Activated CD4-positive, alpha-beta T cell treated with anti-CD3 and anti-CD28 coated beads, Interleukin-2, amount 50 U/mL, for 16 hours (primary cell): ENCODE measurements around the gene NCAPH2.

ENCODE experiments used
- DNase-seq: peaks from one replicate; pipeline ENCODE4 v3.0.0-alpha.2; 2020

Gene NCAPH2

GRCh38 chr22:50550395-50550794, 42.4 kb downstream of the NCAPH2 start:
- no peak for DNase-seq

DNA sequence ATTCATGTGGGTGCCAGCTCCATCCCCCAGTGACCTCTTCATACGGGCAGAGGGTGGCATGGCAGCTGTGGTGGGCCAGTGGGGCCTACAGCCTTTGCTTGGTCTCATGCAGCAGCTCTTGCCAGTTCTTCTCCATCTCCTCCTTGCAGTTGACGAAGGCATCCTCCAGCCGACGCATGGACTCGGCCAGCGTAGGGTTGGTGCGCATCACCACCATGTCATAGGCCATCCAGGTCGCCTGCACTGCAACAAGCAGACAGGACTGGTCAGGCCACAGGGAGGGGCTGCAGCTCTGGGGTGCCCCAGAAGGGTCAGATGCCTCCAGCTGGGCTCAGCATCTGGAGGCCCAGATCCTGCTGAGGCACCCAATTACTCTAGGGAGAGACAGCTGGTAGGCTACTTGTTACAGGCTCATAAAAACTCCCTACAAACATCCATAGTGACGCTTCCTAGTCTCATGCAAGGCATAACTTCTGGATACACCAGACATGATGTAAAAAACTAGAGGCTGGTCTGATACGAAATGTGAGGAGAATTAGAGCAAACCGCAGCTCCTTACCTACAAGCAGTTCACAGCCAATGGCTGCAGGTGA, 43.2 kb downstream of the NCAPH2 start:
- no peak for DNase-seq

DNA sequence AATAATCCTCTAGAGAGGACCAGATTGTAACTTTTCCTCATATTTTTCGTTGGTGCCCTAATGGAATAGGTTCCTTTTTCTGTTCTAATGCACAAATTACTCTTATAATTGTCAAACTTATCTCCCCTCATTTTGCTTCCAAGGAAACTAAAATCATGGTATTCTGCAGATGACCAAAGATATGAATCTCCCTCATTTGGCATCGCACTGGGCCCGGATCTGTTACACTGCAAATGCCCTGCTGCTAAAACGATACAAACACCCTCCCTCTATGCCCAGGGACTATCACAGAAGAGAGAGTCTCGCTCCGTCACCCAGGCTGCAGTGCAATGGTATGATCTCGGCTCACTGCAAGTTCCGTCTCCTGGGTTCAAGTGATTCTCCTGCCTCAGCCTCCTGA, 45.3 kb downstream of the NCAPH2 start:
- no peak for DNase-seq

- DNase-seq, result no peak
These were observed 48.7 kb downstream of the NCAPH2 start for GRCh38 chr22:50556703-50557102.

DNA sequence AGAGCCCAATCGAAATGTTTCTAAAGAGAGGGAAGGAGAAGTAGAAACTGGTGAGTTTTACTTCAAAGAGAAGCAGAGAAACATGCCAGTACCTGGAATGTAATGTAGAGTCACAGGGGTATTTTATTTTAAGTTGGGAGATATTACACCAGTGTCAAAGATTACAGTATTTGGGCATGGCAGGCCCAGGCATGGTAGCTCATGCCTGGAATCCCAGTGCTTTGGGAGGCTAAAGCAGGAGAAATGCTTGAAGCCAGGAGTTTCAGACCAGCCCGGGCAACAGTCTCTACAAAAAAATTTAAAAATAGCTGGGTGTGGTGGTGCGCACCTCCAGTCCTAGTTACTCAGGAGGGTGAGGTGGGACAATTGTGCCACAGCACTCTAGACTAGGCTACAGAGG, 52.0 kb downstream of the NCAPH2 start:
- no peak for DNase-seq

DNA sequence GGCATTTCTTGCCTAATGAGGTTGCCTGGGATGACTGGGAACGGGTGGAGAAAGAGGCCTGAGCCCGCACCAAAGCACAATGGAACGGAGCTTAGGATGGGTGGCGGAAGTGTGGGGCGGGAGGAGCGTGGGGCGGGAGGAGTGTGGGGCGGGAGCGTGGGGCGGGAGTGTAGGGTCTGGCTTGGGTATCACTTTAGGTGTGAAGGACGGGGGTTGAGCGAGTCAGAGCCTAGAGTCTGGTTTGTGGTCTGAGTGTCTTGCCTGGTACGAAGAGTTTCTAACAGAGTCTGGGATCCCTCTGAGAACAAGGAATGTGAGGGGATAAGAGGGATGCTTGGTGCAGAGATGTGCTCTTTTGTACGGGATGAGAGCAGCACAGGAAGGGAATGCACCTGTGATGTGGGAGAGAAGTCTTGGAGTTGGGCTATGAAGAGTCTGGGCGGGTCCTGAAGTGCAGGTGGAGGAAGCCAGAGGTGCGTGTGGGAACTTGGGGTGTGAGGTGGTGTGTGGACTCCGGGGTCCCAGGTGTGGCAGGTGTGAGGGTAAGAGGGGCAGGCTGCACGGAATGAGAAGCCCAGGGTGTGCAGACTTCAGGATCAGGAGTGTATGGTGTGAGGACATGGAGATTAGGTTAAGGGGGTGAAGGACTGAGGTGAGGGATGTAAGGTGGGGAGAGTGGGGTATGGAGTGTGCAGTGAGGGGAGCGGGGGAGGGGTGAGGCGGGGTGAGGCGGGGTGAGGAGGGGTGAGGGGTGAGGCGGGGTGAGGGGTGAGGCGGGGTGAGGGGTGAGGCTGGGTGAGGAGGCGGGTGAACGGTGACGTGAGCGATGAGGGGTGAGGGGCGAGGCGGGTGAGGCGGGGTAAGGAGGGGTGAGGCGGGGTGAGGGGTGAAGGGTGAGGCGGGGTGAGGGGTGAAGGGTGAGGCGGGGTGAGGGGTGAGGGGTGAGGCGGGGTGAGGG, 53.7 kb downstream of the NCAPH2 start:
- DNase-seq, result no peak

DNA sequence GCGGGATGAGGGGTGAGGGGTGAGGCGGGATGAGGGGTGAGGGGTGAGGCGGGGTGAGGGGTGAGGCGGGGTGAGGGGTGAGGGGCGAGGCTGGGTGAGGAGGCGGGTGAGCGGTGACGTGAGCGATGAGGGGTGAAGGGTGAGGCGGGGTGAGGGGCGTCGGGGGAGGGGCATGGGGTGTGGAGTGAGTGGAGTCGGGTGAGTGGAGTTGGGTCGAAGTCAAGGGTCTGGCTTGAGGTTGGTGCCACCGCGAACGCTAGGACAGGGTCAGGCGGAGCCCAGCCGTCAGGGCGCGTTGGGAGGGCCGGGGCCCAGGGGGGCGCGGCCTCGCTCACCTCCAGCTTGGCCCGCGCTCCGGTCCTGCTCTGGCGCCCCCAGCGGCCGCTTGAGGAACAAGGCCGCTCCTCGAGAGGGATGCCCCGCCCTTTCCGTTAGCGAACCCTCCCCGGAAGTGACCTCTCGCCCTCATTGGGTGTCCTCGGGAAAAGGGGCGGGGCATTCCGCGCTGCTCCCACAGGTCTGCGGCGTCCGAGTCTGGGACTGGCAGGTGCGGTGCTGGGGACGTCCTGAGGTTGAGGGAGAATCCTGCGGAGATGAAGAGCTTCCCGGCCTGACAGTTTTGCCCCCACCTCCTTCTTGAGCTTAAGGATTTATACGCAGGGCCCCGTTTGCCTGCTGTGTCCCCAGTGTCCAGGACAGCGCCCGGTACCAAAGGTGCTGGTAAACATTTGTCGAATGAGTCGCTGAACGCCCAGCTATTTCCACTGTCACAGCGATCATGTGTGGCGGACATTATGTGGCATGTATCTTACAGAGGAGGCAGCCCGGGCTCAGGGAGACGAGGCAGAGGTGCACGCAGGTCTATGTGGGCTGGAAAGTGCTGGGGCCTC, 54.7 kb downstream of the NCAPH2 start, which contains the start of gene SYCE3:
Gene SYCE3 (minus strand): TSS at position 397 of the 890 bp plus-strand sequence. CDS start 6,514 bp downstream, outside the sequence.
- DNase-seq, result peak; percentile 98

DNA sequence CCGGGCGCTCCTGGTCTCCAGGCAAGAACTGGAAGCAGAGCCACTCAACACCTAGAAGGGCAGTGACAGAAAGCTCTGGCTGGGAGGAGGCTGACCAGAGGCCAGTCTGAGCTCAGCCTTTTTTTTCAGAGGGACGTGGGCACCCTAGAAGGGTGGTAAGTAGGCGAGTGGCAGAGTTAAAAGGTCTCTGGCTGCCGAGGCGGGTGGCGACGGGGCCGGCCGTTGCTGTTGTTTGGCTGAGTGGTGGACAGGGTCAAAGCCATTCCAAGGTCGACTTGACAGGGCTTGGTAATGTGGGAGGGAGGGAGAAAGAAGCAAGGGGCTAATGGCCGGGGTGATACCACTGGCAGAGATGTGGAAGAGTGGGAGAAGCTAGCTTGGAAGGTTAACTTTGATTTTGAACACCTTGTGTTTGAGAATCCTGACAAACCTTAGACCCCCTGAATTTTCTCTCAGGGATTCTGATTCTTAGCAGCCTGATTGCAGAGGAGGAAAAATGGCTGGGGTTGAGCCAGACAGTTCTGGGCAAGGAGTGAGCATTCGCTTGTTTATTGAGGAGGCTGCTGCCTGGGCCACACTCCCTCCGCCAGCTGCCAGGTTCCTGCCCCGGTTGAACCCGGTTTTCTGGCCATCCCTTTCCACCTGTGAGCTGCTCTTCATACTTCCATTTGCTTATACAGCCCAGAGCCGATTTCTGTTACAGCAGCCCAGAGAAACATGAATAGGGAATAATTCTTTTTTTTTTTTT, 55.6 kb downstream of the NCAPH2 start:
- no peak for DNase-seq

GRCh38 chr22:50564289-50564688, 56.3 kb downstream of the NCAPH2 start:
- no peak for DNase-seq

DNA sequence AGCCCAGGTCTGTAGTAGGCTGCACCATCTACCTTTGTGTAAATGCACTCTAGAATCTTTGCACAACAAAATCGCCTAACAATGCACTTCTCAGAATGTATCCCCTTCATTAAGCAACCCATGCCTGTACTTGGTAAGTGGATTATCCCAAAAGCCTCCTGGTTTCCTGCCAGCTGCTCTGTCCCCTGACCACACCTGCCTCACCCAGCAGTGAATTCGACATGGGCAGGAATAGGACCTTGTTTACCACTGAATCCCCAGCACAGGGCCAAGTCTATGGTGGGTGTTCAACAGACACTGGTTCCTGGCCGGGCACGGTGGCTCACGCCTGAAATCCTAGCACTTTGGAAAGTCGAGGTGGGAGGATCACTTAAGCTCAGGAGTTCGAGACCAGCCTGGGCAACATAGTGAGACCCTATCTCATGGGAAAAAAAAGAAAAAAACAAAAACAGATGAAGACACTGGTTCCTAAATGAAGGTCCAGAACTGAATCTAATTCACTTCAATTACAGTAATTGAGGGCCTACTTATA, 59.8 kb downstream of the NCAPH2 start:
- DNase-seq, result no peak

GRCh38 chr22:50568626-50569025, 60.6 kb downstream of the NCAPH2 start:
- DNase-seq, result no peak

DNA sequence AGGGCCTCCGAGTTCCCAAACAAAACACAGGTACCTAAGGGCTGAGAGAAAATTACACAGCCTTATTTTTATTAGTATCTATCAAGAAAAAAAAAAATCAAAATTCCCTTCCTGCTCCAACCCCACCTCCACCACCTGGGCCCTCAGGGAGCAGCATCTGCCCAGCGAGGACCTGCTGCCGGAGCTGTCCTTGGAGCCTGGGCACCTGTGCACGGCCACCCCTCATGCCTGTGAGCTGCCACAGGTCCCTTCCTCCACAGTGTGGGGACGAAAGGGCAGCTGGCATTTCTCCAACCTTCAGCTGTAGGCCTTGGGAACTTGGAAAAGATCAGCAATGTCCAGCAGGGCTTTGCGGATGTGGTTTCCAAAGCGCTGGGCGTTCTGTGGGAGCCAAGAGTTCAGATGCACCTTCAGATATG, 61.0 kb downstream of the NCAPH2 start:
- no peak for DNase-seq

- no peak for DNase-seq
These were observed 62.0 kb downstream of the NCAPH2 start for GRCh38 chr22:50569896-50570535.

DNA sequence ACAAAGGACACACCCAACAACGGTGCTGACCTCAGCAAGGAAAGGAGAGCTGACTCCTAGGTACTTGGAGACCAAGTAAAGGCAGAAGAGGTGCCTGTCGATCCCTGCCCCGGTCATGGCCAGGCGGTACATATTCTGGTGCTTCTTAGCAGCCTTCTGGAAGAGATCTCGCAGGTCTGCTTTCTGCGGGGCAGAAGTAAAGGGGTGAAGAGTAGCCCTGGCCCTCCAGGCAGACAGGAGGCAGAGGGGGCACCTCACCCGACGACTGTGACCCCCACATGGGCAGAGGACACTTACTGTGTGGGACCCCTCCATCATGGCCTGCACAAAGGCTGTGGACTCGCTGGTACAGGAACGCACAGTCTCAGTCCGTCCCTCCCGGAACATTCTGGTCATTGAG, 62.8 kb downstream of the NCAPH2 start:
- no peak for DNase-seq

GRCh38 chr22:50571264-50572175, 63.5 kb downstream of the NCAPH2 start:
- no peak for DNase-seq

DNA sequence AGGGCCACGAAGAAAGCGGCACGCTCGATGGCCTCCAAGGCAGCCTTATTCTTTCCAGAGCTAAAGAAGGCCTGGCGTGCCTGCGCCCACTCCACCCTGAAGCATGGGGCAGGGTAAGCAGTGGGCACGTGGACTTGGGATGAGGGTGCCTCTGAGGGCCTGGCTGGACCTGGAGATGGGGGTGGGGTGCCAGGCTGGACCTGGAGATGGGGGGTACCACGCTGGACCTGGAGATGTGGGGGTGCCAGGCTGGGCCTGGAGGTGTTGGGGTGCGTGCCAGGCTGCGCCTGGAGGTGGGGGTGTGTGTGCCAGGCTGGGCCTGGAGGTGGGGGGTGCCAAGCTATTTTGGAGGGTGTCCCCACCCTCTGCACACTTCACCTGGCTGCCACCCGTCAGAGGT, 64.9 kb downstream of the NCAPH2 start:
- DNase-seq, result no peak

GRCh38 chr22:50573491-50574382, 65.7 kb downstream of the NCAPH2 start:
- DNase-seq, result no peak

DNA sequence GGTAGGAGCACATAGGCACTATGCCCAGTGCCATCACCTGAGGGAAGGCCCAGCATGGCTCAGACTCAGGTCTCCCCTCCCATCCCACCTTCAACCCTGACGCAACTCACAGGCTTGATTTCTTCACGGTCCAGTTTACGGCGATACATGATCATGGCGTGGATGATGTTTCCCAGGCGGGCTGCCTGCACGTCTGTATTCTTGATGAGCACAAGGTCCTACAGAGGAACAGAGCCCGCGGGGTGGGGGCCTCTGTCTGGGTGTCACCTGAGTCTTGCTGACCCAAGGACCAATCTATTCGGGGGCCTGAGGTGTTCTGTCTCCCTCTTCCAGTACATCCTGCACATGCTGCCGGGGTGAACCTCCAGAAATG, 66.3 kb downstream of the NCAPH2 start:
- no peak for DNase-seq
